MCF 10A (cell line): ENCODE data around the gene CCR3. TPM values are rescaled to one million over a fixed set of nuclear protein-coding genes. Genes with fewer than 3 reads are reported as not detected.

Experiments
- BruUV-seq: library from RNA; stranded (reverse); fragments of 400-500 nt; replicated peaks from 2 replicates; lab custom pipeline; 2021; lab: Mats Ljungman, UMichigan
- CTCF ChIA-PET: fragments of 300-600 bp; sonication (Branson Sonifier 250); formaldehyde crosslinking; extraction: SDS; loops from one replicate; lab custom pipeline; 2021; ENCODE audit warnings: antibody characterized with exemption, inconsistent platforms; lab: Yijun Ruan, JAX
- POLR2A ChIA-PET: fragments of 300-600, 350-650 bp; sonication (Branson Sonifier 250); formaldehyde crosslinking; extraction: SDS; loops from one replicate; lab custom pipeline; 2020; ENCODE audit warnings: antibody characterized with exemption, inconsistent platforms; lab: Yijun Ruan, JAX
- DNase-seq: peaks from one replicate; pipeline ENCODE4 v3.0.0-alpha.2; 2018; ENCODE audit not compliant: unreplicated experiment
- H3K27ac Mint-ChIP-seq: one replicate; pipeline ENCODE4 v1.8.0; 2022; ENCODE audit warnings: mild to moderate bottlenecking, low read depth, mixed read lengths; ENCODE audit not compliant: unreplicated experiment
- H3K27me3 Mint-ChIP-seq: one replicate; pipeline ENCODE4 v1.8.0; 2022; ENCODE audit warnings: mixed read lengths; ENCODE audit not compliant: insufficient read depth, unreplicated experiment
- H3K36me3 Mint-ChIP-seq: one replicate; pipeline ENCODE4 v1.8.0; 2022; ENCODE audit warnings: mild to moderate bottlenecking, moderate library complexity, mixed read lengths; ENCODE audit not compliant: insufficient read depth, unreplicated experiment
- H3K4me1 Mint-ChIP-seq: one replicate; pipeline ENCODE4 v1.8.0; 2022; ENCODE audit warnings: mixed read lengths; ENCODE audit not compliant: insufficient read depth, unreplicated experiment
- H3K4me3 Mint-ChIP-seq: one replicate; pipeline ENCODE4 v1.8.0; 2022; ENCODE audit warnings: mild to moderate bottlenecking, moderate library complexity, mixed read lengths; ENCODE audit not compliant: unreplicated experiment
- H3K9me3 Mint-ChIP-seq: one replicate; pipeline ENCODE4 v1.8.0; 2022; ENCODE audit warnings: mixed read lengths; ENCODE audit not compliant: unreplicated experiment
- CTCF ChIP-seq: fragments of 200-600 bp; IDR thresholded peaks from one replicate; pipeline ENCODE4 v1.8.0; 2022; ENCODE audit warnings: antibody characterized with exemption, mild to moderate bottlenecking; ENCODE audit not compliant: unreplicated experiment
- intact Hi-C: fragments of 100-400 bp; cut with micrococcal nuclease; formaldehyde crosslinking; loops from 2 replicates; pipeline ENCODE4 v1.14.1; 2022
- total RNA-seq: library from RNA; stranded (reverse); gene quantifications from 2 replicates; pipeline ENCODE4 v1.2.3, GENCODE V29; 2022

CCR3 gene
- total RNA-seq, 1 experiment from 2014 or later: not detected

- Mint-ChIP-seq H3K9me3 (no peaks in the 10 kb centered on the region), H3K4me3 (no peak overlapping the region), H3K36me3 (no peaks in the 10 kb centered on the region), H3K27me3 (peaks cover 38% of the 10 kb centered on the region), H3K4me1 (peaks cover 21% of the 10 kb centered on the region), H3K27ac (no peak overlapping the region)
- TF ChIP-seq CTCF: no peak
- intact Hi-C loops: no loop called here
- no peak for DNase-seq
- ChIA-PET POLR2A (no interaction called here), CTCF (no interaction called here)
- BruUV-seq: no TSS peak
These were observed 5.8 kb upstream of the CCR3 start for GRCh38 chr3:46236294-46237054.

GRCh38 chr3:46238386-46238785 lies 3.9 kb upstream of the CCR3 start:
- no peaks in the 10 kb centered on the region for H3K36me3 Mint-ChIP-seq
- no peak overlapping the region for H3K4me3 Mint-ChIP-seq

GRCh38 chr3:46239301-46239938 lies 2.8 kb upstream of the CCR3 start:
- Mint-ChIP-seq H3K4me3 (no peak overlapping the region), H3K36me3 (no peaks in the 10 kb centered on the region), H3K27me3 (peaks cover 14% of the 10 kb centered on the region), H3K4me1 (peaks cover 21% of the 10 kb centered on the region), H3K27ac (peak overlapping the region; percentile 37), H3K9me3 (no peaks in the 10 kb centered on the region)
- intact Hi-C loops: no loop called here
- ChIA-PET POLR2A (interaction anchor here (0.7 to 1.4 kb wide), 12 partner anchors 10 to 1170 kb away, joined by 3 to 6 read pairs (median 3); partner anchors contain the start of gene CCR2), CTCF (interaction anchor here (0.6 to 1.4 kb wide), 5 partner anchors 72 to 235 kb away, joined by 3 to 7 read pairs (median 3); partner anchors contain the start of gene CCR5)
- BruUV-seq: no TSS peak
- no peak for TF ChIP-seq CTCF
- peak; percentile 78 for DNase-seq

More at GRCh38 chr3:46238386-46238785, 3.9 kb upstream of the CCR3 start:
- BruUV-seq: no TSS peak
- no peak for TF ChIP-seq CTCF
- DNase-seq: no peak
- H3K9me3 Mint-ChIP-seq: no peaks in the 10 kb centered on the region
- intact Hi-C loops: no loop called here
- CTCF ChIA-PET: interaction anchor here (1.6 kb wide), 1 partner anchor 23 kb away, joined by 4 read pairs; no protein-coding TSS in a partner anchor
- H3K27ac Mint-ChIP-seq: no peak overlapping the region
- POLR2A ChIA-PET: interaction anchor here (0.7 to 1.4 kb wide), 7 partner anchors 9 to 1169 kb away, joined by 3 to 6 read pairs (median 3); partner anchors contain the start of gene CCR2
- peaks cover 21% of the 10 kb centered on the region for H3K4me1 Mint-ChIP-seq
- peaks cover 19% of the 10 kb centered on the region for H3K27me3 Mint-ChIP-seq

- Mint-ChIP-seq H3K4me1 (peaks cover 21% of the 10 kb centered on the region), H3K27me3 (peaks cover 14% of the 10 kb centered on the region), H3K36me3 (no peaks in the 10 kb centered on the region), H3K4me3 (no peak overlapping the region), H3K27ac (peak overlapping the region; percentile 37), H3K9me3 (no peaks in the 10 kb centered on the region)
- no TSS peak for BruUV-seq
- no peak for DNase-seq
- TF ChIP-seq CTCF: no peak
- intact Hi-C loops: no loop called here
- ChIA-PET CTCF (interaction anchor here (0.6 to 1.4 kb wide), 4 partner anchors 71 to 234 kb away, joined by 3 to 7 read pairs (median 3); partner anchors contain the start of gene CCR5), POLR2A (interaction anchor here (0.7 to 1.4 kb wide), 8 partner anchors 11 to 128 kb away, joined by 3 to 6 read pairs (median 3); partner anchors contain the start of gene CCR2)
These were observed 2.3 kb upstream of the CCR3 start for GRCh38 chr3:46239952-46240351.
